ENCODE measurements around the gene BCAR3. TPM values are rescaled to one million over a fixed set of nuclear protein-coding genes. Genes with fewer than 3 reads are reported as not detected.

BCAR3 gene
- total RNA-seq, 4 donors from 2014 or later, result 20.2 to 47.2 (median 32.3) TPM

DNA sequence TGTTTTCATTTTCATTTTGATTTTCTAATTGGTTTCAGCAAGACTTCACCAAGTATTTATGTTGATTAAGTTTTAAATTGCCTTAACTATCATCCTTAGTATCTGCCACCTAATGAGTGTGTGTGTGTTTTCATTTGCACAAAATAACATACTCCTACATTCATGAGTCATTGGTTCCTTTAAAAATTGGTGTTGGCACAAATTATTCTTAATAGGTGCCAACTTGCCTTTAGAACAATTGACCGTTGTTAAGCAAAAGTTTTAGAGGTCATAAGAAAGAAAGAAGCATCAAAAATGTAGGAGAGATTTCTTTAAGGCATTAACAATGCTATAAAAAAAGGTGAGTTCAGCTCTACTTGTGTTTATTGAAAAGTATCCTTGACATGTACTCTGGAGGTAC is 156.2 kb downstream of the BCAR3 start:
- DNase-seq (ENCODE audit: extremely low spot score), result no peak
- Histone ChIP-seq H3K9me3 (no peaks in the 10 kb centered on the region), H3K4me3 (no peak overlapping the region), H3K27ac (replicated peaks in 1 of 4) (no peak overlapping the region), H3K36me3 (peaks cover 0 to 12% (median 2%) of the 10 kb centered on the region in 4 donors), H3K4me1 (no peaks in the 10 kb centered on the region), H3K27me3 (no peaks in the 10 kb centered on the region)
- WGBS, result 73% methylated on average over 1 of the region's 1 CpG
- intact Hi-C loops (cut with DNase I), result no loop called here
- no peak for TF ChIP-seq POLR2A (IDR thresholded peaks at IDR 0.05; ENCODE audit: low read depth)
- TF ChIP-seq, protein P1, sequence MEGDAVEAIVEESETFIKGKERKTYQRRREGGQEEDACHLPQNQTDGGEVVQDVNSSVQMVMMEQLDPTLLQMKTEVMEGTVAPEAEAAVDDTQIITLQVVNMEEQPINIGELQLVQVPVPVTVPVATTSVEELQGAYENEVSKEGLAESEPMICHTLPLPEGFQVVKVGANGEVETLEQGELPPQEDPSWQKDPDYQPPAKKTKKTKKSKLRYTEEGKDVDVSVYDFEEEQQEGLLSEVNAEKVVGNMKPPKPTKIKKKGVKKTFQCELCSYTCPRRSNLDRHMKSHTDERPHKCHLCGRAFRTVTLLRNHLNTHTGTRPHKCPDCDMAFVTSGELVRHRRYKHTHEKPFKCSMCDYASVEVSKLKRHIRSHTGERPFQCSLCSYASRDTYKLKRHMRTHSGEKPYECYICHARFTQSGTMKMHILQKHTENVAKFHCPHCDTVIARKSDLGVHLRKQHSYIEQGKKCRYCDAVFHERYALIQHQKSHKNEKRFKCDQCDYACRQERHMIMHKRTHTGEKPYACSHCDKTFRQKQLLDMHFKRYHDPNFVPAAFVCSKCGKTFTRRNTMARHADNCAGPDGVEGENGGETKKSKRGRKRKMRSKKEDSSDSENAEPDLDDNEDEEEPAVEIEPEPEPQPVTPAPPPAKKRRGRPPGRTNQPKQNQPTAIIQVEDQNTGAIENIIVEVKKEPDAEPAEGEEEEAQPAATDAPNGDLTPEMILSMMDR (IDR thresholded peaks at IDR 0.05), result no peak
- no peak for TF ChIP-seq EP300 (IDR thresholded peaks at IDR 0.05)
- no peak for TF ChIP-seq POLR2AphosphoS5 (IDR thresholded peaks at IDR 0.05)

- WGBS, result 74% methylated on average over 4 of the region's 4 CpGs
Observed at GRCh38 chr1:93522721-93523120, 158.9 kb downstream of the BCAR3 start.

DNA sequence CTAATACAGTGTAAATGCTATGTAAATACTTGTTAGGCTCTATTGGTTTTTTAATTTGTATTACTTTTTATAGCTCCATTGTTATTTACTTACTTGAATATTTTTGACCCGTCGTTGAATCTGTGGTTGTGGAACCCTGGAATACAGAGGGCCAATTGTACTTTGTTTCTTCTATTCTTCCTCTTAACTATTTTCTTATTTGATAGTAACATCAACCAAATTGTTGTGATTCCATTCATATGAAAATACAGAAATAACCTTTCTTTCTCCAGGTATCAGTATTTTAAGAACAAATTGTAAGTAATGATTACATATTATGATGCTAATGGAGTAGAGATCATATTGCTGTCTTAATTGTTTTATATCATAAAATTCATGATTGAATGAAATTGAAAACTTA is 160.0 kb downstream of the BCAR3 start:
- H3K27ac ChIP-seq (replicated peaks in 1 of 4), result no peak overlapping the region

More at GRCh38 chr1:93522721-93523120, 158.9 kb downstream of the BCAR3 start:
- Histone ChIP-seq H3K27ac (replicated peaks in 1 of 4) (no peak overlapping the region), H3K9me3 (no peaks in the 10 kb centered on the region), H3K36me3 (no peaks in the 10 kb centered on the region), H3K27me3 (no peaks in the 10 kb centered on the region), H3K4me3 (no peak overlapping the region), H3K4me1 (no peaks in the 10 kb centered on the region)
- DNase-seq (ENCODE audit: extremely low spot score), result no peak
- intact Hi-C loops (cut with DNase I), result no loop called here
- TF ChIP-seq EP300 (IDR thresholded peaks at IDR 0.05), result no peak
- TF ChIP-seq POLR2A (IDR thresholded peaks at IDR 0.05; ENCODE audit: low read depth), result no peak
- no peak for TF ChIP-seq POLR2AphosphoS5 (IDR thresholded peaks at IDR 0.05)

DNA sequence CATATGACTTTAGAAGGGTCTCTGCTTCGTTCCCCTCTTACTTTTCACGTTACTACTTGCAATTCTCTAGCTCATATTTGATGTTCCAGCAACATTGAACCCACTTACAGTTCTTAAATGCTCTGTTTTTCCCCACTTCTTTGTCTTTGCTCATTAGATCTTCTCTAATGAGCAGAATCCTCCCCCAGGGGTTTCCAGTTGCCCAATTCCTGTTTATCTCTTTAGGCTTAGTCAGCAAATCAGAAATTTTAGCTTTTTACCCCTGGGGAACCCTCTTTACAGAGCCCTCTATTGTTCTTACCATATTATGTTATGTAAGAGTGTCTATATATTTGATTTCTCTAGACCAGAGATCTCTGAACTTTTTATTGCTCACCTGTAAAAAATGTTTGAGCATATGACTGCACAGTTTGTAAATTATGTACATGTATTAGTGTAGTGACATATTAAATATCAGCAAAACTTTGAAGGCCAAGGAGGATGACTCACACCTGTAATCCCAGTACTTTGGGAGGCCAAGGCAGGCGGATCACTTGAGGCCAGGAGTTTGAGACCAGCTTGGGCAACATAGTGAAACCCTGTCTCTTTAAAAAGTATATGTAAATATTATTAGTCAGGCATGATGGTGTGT is 162.3 kb downstream of the BCAR3 start:
- H3K27me3 ChIP-seq, result no peaks in the 10 kb centered on the region
- H3K27ac ChIP-seq (replicated peaks in 1 of 4), result no peak overlapping the region
- TF ChIP-seq POLR2AphosphoS5 (IDR thresholded peaks at IDR 0.05) (no peak), EP300 (IDR thresholded peaks at IDR 0.05) (no peak), POLR2A (IDR thresholded peaks at IDR 0.05; ENCODE audit: low read depth) (no peak)
- TF ChIP-seq, protein P1 (IDR thresholded peaks at IDR 0.05), result no peak
- no peaks in the 10 kb centered on the region for H3K4me1 ChIP-seq
- WGBS, result 65% methylated on average over 3 of the region's 3 CpGs
- intact Hi-C loops (cut with DNase I), result no loop called here
- no peaks in the 10 kb centered on the region for H3K9me3 ChIP-seq
- DNase-seq (ENCODE audit: extremely low spot score), result no peak
- no peak overlapping the region for H3K4me3 ChIP-seq
- no peaks in the 10 kb centered on the region for H3K36me3 ChIP-seq

More for the DNA sequence above, 160.0 kb downstream of the BCAR3 start:
- intact Hi-C loops (cut with DNase I), result no loop called here
- Histone ChIP-seq H3K36me3 (no peaks in the 10 kb centered on the region), H3K4me3 (no peak overlapping the region), H3K4me1 (no peaks in the 10 kb centered on the region), H3K27me3 (no peaks in the 10 kb centered on the region), H3K9me3 (no peaks in the 10 kb centered on the region)
- TF ChIP-seq POLR2A (IDR thresholded peaks at IDR 0.05; ENCODE audit: low read depth) (no peak), POLR2AphosphoS5 (IDR thresholded peaks at IDR 0.05) (no peak), EP300 (IDR thresholded peaks at IDR 0.05) (no peak)
- TF ChIP-seq, protein P1 (IDR thresholded peaks at IDR 0.05), result no peak
- no peak for DNase-seq (ENCODE audit: extremely low spot score)
- WGBS, result 88% methylated on average over 2 of the region's 2 CpGs

- intact Hi-C loops (cut with DNase I), result no loop called here
- H3K27me3 ChIP-seq, result no peaks in the 10 kb centered on the region
- no peaks in the 10 kb centered on the region for H3K9me3 ChIP-seq
- no peaks in the 10 kb centered on the region for H3K4me1 ChIP-seq
- H3K27ac ChIP-seq (replicated peaks in 1 of 4), result no peak overlapping the region
- no peak for DNase-seq (ENCODE audit: extremely low spot score)
- no peaks in the 10 kb centered on the region for H3K36me3 ChIP-seq
- no peak for TF ChIP-seq EP300 (IDR thresholded peaks at IDR 0.05)
- TF ChIP-seq, protein P1 (IDR thresholded peaks at IDR 0.05), result no peak
- no peak for TF ChIP-seq POLR2A (IDR thresholded peaks at IDR 0.05; ENCODE audit: low read depth)
- TF ChIP-seq POLR2AphosphoS5 (IDR thresholded peaks at IDR 0.05), result no peak
- no peak overlapping the region for H3K4me3 ChIP-seq
Observed at GRCh38 chr1:93518516-93518915, 163.1 kb downstream of the BCAR3 start.

Data from esophagus muscularis mucosa (tissue), 4 donors.